Thyroid gland (tissue), 4 donors: ENCODE data around the gene SGPP2.

Experiments used
- CTCF ChIP-seq, 6 experiments: fragments of 200-600 bp in 3 of 6; fragments of 450-650 bp in 3 of 6; sonication (generic) in 3 of 6; IDR thresholded peaks; one replicate each; pipeline ENCODE4 v1.5.1; 2016 to 2019; ENCODE audit warnings: antibody characterized with exemption in 6 of 6, mild to moderate bottlenecking in 2 of 6, inconsistent platforms in 1 of 6, moderate library complexity in 1 of 6
- POLR2A ChIP-seq, 2 donors: fragments of 450-650 bp; IDR thresholded peaks; one replicate each; pipeline ENCODE4 v1.6.1; 2017; ENCODE audit warnings: antibody characterized with exemption in 2 of 2, mild to moderate bottlenecking in 2 of 2, moderate library complexity in 1 of 2

- TF ChIP-seq CTCF (IDR thresholded peaks at IDR 0.05), result no peak
- peak in 1 of 2 donors; percentile 43 for TF ChIP-seq POLR2A (IDR thresholded peaks at IDR 0.05)
These were observed 657 bp downstream of the SGPP2 start for GRCh38 chr2:222424729-222425671.
